Testis (tissue), 2 donors: ENCODE results near the gene TTC7B.

Experiments
- CTCF ChIP-seq, 3 experiments: fragments of 450-650 bp in 2 of 3; fragments of 200-600 bp in 1 of 3; sonication (generic) in 1 of 3; IDR thresholded peaks; one replicate each; pipeline ENCODE4 v1.5.1; 2016 to 2019; ENCODE audit warnings: antibody characterized with exemption in 3 of 3, mild to moderate bottlenecking in 2 of 3, moderate library complexity in 1 of 3
- POLR2A ChIP-seq: fragments of 450-650 bp; IDR thresholded peaks from one replicate; pipeline ENCODE4 v1.6.1; 2017; ENCODE audit warnings: antibody characterized with exemption, mild to moderate bottlenecking, moderate library complexity

GRCh38 chr14:90858511-90858910 lies 42.3 kb upstream of the TTC7B start:
- TF ChIP-seq POLR2A = no peak
- TF ChIP-seq CTCF (IDR thresholded peaks at IDR 0.05) = no peak
